Endothelial cell of umbilical vein (primary cell): ENCODE data around the gene ITPKC.

ENCODE experiments used
- CTCF ChIP-seq, 2 donors: IDR thresholded peaks; 1 replicate in 1 of 2; 2 replicates in 1 of 2; pipeline ENCODE4 v1.5.1; 2011; ENCODE audit warnings: low read length in 2 of 2, mild to moderate bottlenecking in 2 of 2, moderate library complexity in 2 of 2, control low read depth in 1 of 2, inconsistent platforms in 1 of 2, low read depth in 1 of 2; ENCODE audit not compliant: insufficient read depth in 1 of 2; ENCODE audit errors: extremely low read depth in 1 of 2
- EZH2 ChIP-seq: IDR thresholded peaks from 2 replicates; pipeline ENCODE4 v1.6.1; 2012; ENCODE audit warnings: borderline replicate concordance, low read depth, mild to moderate bottlenecking, moderate library complexity, low read length, inconsistent platforms; ENCODE audit not compliant: severe bottlenecking
- FOS ChIP-seq: IDR thresholded peaks from 2 replicates; pipeline ENCODE4 v1.6.1; 2011; ENCODE audit warnings: mild to moderate bottlenecking, low read length, moderate library complexity, borderline replicate concordance; ENCODE audit not compliant: insufficient read depth
- JUN ChIP-seq: IDR thresholded peaks from 2 replicates; pipeline ENCODE4 v1.6.1; 2011; ENCODE audit warnings: borderline replicate concordance, low read depth; ENCODE audit not compliant: insufficient read length, insufficient read depth
- MAX ChIP-seq: IDR thresholded peaks from 2 replicates; pipeline ENCODE4 v1.6.1; 2011; ENCODE audit not compliant: insufficient read depth, insufficient read length
- MYC ChIP-seq: IDR thresholded peaks from one replicate; pipeline ENCODE4 v1.6.1; 2011; ENCODE audit warnings: mild to moderate bottlenecking, low read depth, low read length
- POLR2A ChIP-seq: IDR thresholded peaks from 2 replicates; pipeline ENCODE4 v1.6.1; 2012; ENCODE audit warnings: low read depth, mild to moderate bottlenecking, control low read depth, low read length
- POLR2AphosphoS5 ChIP-seq: IDR thresholded peaks from 2 replicates; pipeline ENCODE4 v1.6.1; 2012; ENCODE audit warnings: low read depth, mild to moderate bottlenecking, control low read depth, low read length, moderate library complexity; ENCODE audit not compliant: insufficient read depth

- TF ChIP-seq CTCF (IDR thresholded peaks at IDR 0.05; ENCODE audit: extremely low read depth in 1 of 2, insufficient read depth in 1 of 2, low read depth in 1 of 2, low read length in 2 of 2) (no peak), POLR2A (no peak), JUN (no peak), FOS (no peak), MAX (no peak), POLR2AphosphoS5 (no peak), EZH2 (no peak), MYC (no peak)
Measured at GRCh38 chr19:40677156-40677555, 39.8 kb upstream of the ITPKC start.
